GM21737 (cell line): Measurements from ENCODE around the gene ZCCHC7.
A peak's percentile ranks its signal among the peaks of the same experiment; 100 is the strongest.

ENCODE experiments used
- ATAC-seq: cut with Tn5 transposase; IDR thresholded peaks from one replicate; pipeline ENCODE4 v1.9.1; 2021; ENCODE audit warnings: mild to moderate bottlenecking, moderate library complexity; ENCODE audit not compliant: unreplicated experiment

ZCCHC7 gene

DNA sequence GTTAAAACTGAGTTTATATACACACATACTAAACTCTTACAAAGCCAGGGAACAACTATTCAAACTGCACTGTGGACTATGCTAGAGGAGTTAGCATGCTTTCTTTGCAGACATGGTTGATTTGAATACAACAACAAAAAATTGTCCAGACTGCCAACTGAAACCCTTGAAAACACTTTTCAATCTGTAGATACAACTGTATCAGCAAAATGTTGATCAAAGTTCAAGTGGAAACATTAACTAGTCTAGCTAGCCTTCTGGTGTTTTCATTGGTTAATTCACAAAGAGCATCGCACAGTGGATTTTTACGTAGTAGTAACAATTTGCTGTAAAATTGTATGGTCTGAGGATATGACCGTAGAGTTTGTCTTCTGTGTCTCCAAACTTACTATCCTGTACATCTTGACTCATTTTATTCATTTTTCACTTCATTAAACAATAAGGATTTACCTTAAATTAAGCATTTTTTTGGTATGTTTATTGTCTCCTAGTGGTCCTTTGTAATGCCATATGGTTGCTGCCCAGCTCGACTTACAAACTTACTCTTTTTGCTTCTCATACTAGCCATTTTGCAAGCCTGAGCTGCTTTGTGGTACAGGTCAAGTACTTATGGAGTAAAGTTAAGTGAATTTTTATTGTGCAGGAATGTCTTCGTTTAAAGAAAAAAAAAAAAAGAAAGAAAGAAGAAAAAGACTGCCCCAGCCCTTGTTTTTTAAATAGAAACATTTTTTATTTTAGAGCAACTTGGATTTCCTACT is 123.4 kb downstream of the ZCCHC7 start:
- ATAC-seq: no peak

- ATAC-seq: no peak
These were observed 126.5 kb downstream of the ZCCHC7 start for GRCh38 chr9:37246826-37247225.

DNA sequence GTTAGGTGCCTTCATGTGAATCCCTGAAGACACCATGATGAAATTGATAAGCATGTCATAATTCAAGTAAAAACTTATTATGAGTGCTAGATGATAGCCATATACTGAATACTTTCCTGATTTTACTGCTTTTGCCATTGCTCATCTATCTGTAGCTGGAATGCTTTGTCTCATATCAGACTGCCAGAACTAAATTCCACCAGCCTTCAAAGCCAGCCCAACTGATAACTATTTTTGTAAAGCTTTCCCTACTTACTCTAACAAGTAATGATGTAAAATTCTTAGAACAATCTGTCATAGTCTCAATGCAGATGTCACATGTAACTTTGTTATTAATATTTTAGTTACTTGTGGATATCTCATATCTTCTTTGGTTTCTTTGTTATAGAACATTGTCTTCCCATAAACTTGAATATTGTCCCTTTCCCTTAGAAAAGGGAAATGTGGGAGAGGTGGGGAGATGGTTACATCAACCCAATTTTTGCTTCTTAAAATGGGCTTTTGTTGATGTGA is 128.3 kb downstream of the ZCCHC7 start:
- no peak for ATAC-seq

- ATAC-seq: no peak
These were observed 131.1 kb downstream of the ZCCHC7 start for GRCh38 chr9:37251452-37251851.

GRCh38 chr9:37253377-37253937 is 133.1 kb downstream of the ZCCHC7 start:
- no peak for ATAC-seq

- ATAC-seq: no peak
These were observed 134.8 kb downstream of the ZCCHC7 start for GRCh38 chr9:37255187-37255586.

DNA sequence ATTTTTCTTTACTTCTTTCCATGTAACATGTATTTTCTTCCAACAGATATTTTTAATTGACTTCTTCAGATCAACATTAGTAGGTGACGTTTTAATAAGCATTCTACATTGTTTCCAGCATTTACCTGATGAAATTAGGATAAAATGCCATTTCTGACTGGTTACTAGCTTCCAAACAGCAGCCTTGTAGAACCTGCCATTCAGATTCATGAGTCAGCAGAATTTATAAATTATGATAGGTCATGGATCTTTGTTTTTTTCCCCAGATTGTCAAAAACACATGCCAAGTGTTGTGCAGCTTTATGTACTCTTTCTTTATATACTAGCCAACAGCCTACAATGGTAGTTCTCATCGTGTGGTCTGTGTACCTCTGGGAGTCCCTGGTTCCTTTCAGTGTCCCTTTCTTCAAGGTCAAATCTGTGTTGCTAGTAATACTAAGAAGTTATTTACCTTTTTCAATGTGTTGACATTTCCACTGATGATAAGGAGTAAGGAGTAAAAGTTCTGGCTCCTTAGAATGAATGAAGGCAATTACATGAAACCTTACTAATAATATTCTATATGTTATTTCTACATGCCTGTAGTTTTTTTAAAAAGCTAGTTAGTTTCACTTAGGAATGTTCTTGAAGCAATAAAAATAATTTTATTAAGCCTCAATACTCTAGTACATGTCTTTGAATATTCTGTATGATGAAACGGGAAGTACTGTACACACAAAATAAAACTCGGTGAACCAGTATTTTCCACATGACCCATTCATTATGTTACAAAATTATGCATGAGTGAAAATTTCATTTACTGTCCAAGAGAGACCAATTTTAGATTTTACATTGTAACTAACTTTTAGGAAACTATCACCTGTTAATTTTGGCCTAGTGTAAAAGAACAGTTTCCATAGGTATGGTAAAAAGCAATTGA is 135.8 kb downstream of the ZCCHC7 start:
- no peak for ATAC-seq

DNA sequence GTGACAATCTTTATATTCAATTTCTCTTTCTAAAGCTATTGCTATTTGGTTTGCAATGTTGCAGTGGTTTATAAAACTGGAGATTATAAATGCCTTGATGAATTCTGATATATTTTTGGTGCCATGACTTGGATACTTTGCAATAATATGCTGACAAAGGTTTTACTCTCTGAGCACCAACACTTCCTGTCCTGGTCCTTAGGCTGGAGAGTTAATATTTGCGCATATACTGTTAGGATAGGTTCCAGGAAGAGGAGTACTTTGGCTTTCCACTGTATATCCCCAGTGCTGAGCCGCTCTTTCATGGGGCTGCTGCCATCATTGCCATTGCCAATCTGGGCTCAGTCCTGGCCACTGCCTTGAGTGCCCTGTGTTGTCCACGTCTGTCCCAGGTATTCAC is 139.6 kb downstream of the ZCCHC7 start:
- ATAC-seq: no peak

DNA sequence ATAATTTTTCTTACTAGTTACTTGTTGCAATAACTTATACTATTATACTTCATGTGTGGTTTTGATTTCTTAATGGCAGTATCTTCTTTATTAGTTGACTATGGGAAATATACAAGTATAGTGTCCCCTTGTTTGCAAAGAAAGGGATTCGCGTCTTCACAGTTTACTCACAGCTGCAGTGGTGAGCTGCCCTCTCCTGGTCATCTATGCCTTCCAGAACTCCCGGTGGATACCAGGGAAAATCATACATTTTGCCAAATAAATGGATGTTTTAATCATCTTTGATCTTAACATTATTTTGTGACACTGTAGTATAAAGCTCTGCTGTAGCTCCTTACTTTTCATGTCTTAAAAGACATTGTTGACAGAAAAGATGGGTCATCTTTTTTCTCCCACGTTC is 142.0 kb downstream of the ZCCHC7 start:
- no peak for ATAC-seq

GRCh38 chr9:37264539-37264938 is 144.2 kb downstream of the ZCCHC7 start:
- no peak for ATAC-seq

DNA sequence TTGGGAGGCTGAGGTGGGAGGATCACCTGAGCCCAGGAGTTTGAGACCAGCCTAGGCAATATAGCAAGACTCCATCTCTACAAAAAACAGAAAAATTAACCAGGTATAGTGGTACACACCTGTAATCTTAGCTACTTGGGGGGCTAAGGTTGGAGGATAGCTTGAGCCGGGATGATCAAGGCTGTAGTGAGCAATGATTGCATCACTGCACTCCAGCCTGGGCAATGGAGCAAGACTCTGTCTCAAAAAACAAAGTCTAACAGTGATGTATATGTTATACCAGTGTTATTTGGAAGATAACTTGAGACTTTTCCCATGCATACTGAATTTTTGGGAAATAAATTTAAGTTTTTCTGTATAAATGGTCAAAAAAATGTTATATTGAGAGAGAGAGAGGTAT is 146.3 kb downstream of the ZCCHC7 start:
- no peak for ATAC-seq

DNA sequence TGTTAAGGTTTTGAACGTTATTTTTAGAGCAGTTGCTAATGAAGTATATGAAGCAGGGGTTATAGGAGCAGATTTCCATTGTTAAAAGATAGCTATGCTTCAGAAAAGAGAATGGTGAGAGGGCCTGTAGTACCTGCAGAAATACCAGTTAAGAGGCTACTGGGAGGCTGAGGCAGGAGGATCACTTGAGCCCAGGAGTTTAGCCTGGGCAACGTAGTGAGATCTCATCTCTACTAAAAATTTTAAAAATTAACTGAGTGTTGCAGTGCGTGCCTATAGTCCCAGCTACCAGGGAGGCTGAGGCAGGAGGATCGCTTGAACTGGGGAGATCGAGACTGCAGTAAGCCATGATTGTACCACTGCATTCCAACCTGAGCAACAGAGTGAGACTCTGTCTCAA is 148.8 kb downstream of the ZCCHC7 start:
- no peak for ATAC-seq

DNA sequence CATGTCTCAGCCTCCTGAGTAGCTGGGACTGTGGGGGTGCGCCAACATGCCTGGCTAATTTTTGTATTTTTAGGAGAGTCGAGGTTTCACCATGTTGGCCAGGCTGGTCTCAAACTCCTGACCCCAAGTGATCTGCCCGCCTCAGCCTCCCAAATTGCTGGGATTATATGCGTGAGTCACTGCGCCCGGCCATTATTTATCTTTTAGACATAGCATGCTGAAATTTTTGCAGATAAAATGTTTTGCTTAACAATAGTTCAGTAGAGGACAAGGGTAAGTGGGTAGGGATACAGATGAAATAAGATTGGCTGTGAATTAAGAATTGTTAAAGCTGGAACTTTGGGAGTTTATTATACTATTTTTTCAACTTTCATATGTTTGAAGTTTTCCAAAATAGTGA is 151.3 kb downstream of the ZCCHC7 start:
- no peak for ATAC-seq

DNA sequence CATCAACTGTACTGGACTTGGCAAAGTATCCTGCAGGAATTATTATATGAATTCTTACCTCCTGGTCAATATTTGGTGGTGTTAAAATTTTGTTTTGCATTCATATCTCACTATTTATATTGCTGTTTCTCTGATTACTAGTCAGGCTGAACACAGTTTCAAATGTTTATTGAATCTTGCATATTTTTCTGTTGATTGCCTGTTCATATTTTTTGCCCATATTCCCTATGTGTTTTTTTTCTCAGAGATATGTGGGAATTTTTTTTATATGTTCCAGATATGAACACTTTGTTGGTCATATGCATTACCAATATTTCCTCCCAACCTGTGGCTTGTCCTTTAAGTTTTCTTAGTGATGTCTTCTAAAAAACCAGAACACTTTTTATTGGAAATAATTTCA is 153.2 kb downstream of the ZCCHC7 start:
- ATAC-seq: no peak

DNA sequence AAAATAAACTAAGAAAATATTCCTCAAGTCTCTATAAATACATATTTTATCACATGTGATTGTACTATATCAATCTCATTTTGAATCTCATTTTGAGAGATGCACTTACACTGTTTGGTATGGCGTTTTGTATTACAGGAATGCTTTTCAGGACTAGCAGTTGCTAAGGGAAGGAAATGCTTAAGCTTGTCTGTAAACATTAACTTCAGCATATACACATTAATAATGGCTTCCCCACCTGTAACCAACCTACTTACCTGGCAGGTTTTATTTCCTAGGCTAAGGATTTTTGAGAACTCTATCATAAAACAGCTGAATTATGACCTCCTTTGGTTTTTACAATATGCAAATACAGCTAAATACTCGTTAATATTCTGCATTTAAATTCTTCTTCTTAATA is 161.2 kb downstream of the ZCCHC7 start:
- ATAC-seq: no peak

DNA sequence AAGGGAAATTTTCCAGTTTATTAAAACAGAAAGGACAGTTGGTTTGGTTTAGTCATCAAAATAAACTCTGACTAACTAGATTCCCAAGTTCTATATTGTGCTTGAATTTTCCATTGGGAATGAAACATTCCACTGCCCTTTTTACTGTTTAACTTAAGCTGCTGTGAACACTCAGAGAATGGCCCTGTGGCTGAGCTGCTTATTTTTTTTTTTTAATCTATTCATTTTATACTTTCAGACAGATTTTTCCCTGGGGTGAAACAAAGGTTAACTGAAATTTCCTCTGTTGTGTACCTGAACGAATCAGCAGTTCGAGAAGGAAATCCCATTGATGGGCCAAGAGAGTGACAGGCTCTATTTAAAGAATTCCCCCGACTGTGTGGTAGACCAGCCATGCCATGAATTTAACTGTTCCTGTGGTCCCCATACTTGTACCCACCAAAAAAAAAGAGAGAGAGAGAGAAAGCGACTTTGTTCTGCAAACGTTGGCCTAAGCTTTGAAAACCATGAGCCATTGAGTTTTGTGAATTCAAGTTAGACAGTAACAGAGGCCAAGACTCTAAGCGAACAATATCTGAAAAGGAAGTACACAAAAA is 163.5 kb downstream of the ZCCHC7 start:
- peak; percentile 49 for ATAC-seq

- ATAC-seq: no peak
These were observed 164.3 kb downstream of the ZCCHC7 start for GRCh38 chr9:37284636-37285035.

GRCh38 chr9:37286530-37287175 is 166.3 kb downstream of the ZCCHC7 start:
- no peak for ATAC-seq

GRCh38 chr9:37287317-37287716 is 166.9 kb downstream of the ZCCHC7 start:
- no peak for ATAC-seq

- no peak for ATAC-seq
These were observed 169.3 kb downstream of the ZCCHC7 start for GRCh38 chr9:37289631-37290030.
